Osteoblast (primary cell): ENCODE data around the gene SPIB. TPM values are rescaled to one million over a fixed set of nuclear protein-coding genes. Genes with fewer than 3 reads are reported as not detected.

ENCODE experiments used
- DNase-seq: peaks from one replicate; pipeline ENCODE4 v3.0.0; 2011; ENCODE audit warnings: low spot score, mixed read lengths; ENCODE audit not compliant: insufficient read length; ENCODE audit errors: missing footprints
- H2AFZ ChIP-seq: 2 replicates; pipeline ENCODE4 v1.6.0; 2011; ENCODE audit warnings: mild to moderate bottlenecking, low read length
- H3K27ac ChIP-seq: 2 replicates; pipeline ENCODE4 v1.5.1; 2011; ENCODE audit warnings: mild to moderate bottlenecking, low read depth, low read length, moderate library complexity
- H3K27me3 ChIP-seq: 2 replicates; pipeline ENCODE4 v1.6.0; 2012; ENCODE audit warnings: mild to moderate bottlenecking, control low read depth, inconsistent platforms, low read length, moderate library complexity; ENCODE audit not compliant: insufficient read depth
- H3K36me3 ChIP-seq: 2 replicates; pipeline ENCODE4 v1.5.1; 2011; ENCODE audit warnings: mild to moderate bottlenecking, low read length, control low read depth, moderate library complexity; ENCODE audit not compliant: insufficient read depth
- H3K4me1 ChIP-seq: 2 replicates; pipeline ENCODE4 v1.5.1; 2011; ENCODE audit warnings: mild to moderate bottlenecking, low read length, control low read depth, moderate library complexity; ENCODE audit not compliant: insufficient read depth
- H3K4me2 ChIP-seq: 2 replicates; pipeline ENCODE4 v1.6.0; 2011; ENCODE audit warnings: mild to moderate bottlenecking, low read length; ENCODE audit not compliant: insufficient read depth
- H3K4me3 ChIP-seq: fragments of 200-600 bp; sonication (generic); 3 replicates; pipeline ENCODE4 v1.5.1; 2012; ENCODE audit warnings: mild to moderate bottlenecking, low read length, inconsistent platforms; ENCODE audit not compliant: insufficient read depth
- H3K79me2 ChIP-seq: 2 replicates; pipeline ENCODE4 v1.6.0; 2012; ENCODE audit warnings: mild to moderate bottlenecking, low read length, control low read depth, inconsistent platforms; ENCODE audit not compliant: insufficient read depth
- H3K9me3 ChIP-seq: 2 replicates; pipeline ENCODE4 v1.5.1; 2011; ENCODE audit warnings: low read depth, low read length, control low read depth
- H4K20me1 ChIP-seq: 2 replicates; pipeline ENCODE4 v1.6.0; 2012; ENCODE audit warnings: mild to moderate bottlenecking, low read length, control low read depth; ENCODE audit not compliant: insufficient read depth
- CTCF ChIP-seq: IDR thresholded peaks from 2 replicates; pipeline ENCODE4 v1.5.1; 2011; ENCODE audit warnings: mild to moderate bottlenecking, low read depth, low read length, moderate library complexity; ENCODE audit errors: extremely low read depth
- total RNA-seq: library from RNA; depleted of rRNA; stranded (reverse); fragments of >200 nt; gene quantifications from 2 replicates; pipeline ENCODE4 v1.2.3, GENCODE V29; 2012

The SPIB gene
- total RNA-seq, 1 donor = 0.36 TPM

- no peaks in the 10 kb centered on the region for H3K4me1 ChIP-seq
- no peak overlapping the region for H2AFZ ChIP-seq
- no peaks in the 10 kb centered on the region for H3K79me2 ChIP-seq
- peak; percentile 86 for DNase-seq
- H3K27ac ChIP-seq = no peak overlapping the region
- no peaks in the 10 kb centered on the region for H3K27me3 ChIP-seq
- no peaks in the 10 kb centered on the region for H4K20me1 ChIP-seq
- H3K4me3 ChIP-seq = no peak overlapping the region
- no peak overlapping the region for H3K4me2 ChIP-seq
- TF ChIP-seq CTCF = no peak
- H3K36me3 ChIP-seq = no peaks in the 10 kb centered on the region
- H3K9me3 ChIP-seq = no peaks in the 10 kb centered on the region
Measured at GRCh38 chr19:50401605-50402450, 16.9 kb upstream of the SPIB start.

- Histone ChIP-seq H3K4me2 (no peak overlapping the region), H3K4me1 (no peaks in the 10 kb centered on the region), H3K4me3 (no peak overlapping the region), H3K79me2 (no peaks in the 10 kb centered on the region), H3K9me3 (no peaks in the 10 kb centered on the region), H4K20me1 (no peaks in the 10 kb centered on the region), H3K27me3 (no peaks in the 10 kb centered on the region), H3K27ac (no peak overlapping the region), H3K36me3 (no peaks in the 10 kb centered on the region), H2AFZ (no peak overlapping the region)
- DNase-seq = peak; percentile 8
- no peak for TF ChIP-seq CTCF
Measured at GRCh38 chr19:50402544-50403301, 16.0 kb upstream of the SPIB start.

- Histone ChIP-seq H3K36me3 (peaks cover 3% of the 10 kb centered on the region), H3K4me1 (no peaks in the 10 kb centered on the region), H3K27me3 (no peaks in the 10 kb centered on the region), H3K4me2 (no peak overlapping the region), H3K79me2 (no peaks in the 10 kb centered on the region), H3K27ac (no peak overlapping the region), H3K9me3 (no peaks in the 10 kb centered on the region), H4K20me1 (no peaks in the 10 kb centered on the region), H2AFZ (no peak overlapping the region), H3K4me3 (no peak overlapping the region)
- DNase-seq = no peak
- TF ChIP-seq CTCF = no peak
Measured at GRCh38 chr19:50406156-50406820, 12.4 kb upstream of the SPIB start.
